Ecto neural progenitor cell (in vitro differentiated cells): Measurements from ENCODE around the gene TMEM98.
"Not testable (repeated sequence)": the region's sequence is repeated elsewhere in the genome, so short reads cannot be mapped to it uniquely, and the experiment has no call there.

Source experiments
- DNase-seq: peaks from one replicate; pipeline ENCODE4 v3.0.0-alpha.2; 2018; ENCODE audit warnings: low spot score

The TMEM98 gene

GRCh38 chr17:32943206-32943605 lies 15.3 kb downstream of the TMEM98 start:
- DNase-seq = no peak

DNA sequence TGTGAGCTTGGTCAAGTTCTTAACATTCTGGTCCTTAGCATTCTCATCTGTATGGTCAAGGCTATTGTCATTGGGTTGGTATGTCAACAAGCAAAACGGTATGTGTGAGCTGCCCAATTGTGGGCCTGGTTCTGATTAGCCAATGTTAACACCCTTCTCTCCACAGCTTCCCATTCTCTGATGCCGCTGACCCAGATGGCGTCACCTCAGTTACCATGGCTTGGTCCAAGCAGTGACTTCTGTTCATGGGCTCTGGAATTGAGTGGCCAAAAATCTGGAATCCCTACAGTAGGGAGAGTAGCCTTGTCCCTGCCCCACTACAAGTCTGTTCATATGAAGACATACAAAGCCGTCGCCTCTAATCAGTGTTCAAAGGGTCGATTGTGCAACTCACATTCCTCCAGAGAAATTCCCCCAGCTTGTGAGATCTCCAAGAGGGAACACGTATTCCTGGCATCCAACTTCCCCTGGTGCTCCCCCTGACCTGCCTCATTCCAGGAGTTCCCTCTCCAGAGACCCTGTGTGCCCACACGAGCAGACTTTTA lies 15.8 kb downstream of the TMEM98 start:
- no peak for DNase-seq

GRCh38 chr17:32944248-32945020 lies 16.5 kb downstream of the TMEM98 start:
- no peak for DNase-seq

- no peak for DNase-seq
Observed at GRCh38 chr17:32946375-32947135, 18.6 kb downstream of the TMEM98 start.

DNA sequence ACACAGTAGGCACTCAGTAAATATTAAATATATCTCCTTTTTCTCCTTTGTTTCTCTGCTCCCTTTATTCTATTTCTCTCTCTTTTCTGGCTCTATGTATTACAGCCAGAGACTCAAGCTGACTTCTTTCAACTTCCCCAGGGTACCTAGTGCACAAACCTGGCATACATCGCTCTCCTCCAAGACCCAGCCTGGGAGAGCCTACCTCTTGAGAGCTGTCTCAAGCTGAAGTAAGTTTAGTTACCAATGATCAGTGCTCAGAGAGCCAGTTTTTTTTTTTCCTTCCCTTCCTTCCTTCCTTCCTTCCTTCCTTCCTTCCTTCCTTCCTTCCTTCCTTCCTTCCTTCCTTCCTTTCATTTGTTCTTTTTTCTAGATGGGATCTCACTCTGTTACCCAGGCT lies 19.8 kb downstream of the TMEM98 start:
- no peak for DNase-seq

- no peak for DNase-seq
Observed at GRCh38 chr17:32949181-32949580, 21.2 kb downstream of the TMEM98 start.

DNA sequence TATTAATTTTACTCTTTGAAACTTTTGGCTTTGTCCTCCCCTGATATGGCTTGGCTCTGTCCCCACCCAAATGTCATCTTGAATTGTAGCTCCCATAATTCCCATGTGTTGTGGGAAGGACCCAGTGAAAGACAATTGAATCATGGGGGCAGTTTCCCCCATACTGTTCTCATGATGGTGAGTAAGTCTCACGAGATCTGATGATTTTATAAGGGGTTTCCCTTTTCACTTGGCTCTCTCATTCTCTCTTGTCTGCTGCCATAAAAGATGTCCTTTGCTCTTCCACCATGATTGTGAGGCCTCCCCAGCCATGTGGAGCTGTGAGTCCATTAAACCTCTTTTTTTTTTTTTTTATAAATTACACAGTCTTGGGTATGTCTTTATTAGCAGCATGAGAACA lies 24.5 kb downstream of the TMEM98 start:
- DNase-seq = not testable (repeated sequence)

DNA sequence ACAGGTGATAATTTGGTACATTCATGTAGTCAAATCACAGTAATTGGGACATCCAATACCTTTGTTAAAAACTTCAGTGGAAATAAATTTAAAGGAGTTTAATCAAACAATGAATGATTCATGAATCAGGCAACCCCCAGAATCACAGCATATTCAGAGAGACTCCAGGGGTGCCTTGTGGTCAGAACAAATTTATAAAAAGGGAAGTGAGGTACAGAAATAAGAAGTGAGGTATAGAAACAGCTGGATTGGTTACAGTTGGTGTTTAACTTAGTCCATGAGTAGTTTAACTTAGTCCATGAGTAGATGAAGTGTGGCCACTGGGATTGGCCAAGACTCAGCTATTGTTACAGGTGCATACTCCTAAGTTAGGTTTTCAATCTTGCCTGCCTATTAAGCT lies 25.1 kb downstream of the TMEM98 start:
- DNase-seq = no peak

DNA sequence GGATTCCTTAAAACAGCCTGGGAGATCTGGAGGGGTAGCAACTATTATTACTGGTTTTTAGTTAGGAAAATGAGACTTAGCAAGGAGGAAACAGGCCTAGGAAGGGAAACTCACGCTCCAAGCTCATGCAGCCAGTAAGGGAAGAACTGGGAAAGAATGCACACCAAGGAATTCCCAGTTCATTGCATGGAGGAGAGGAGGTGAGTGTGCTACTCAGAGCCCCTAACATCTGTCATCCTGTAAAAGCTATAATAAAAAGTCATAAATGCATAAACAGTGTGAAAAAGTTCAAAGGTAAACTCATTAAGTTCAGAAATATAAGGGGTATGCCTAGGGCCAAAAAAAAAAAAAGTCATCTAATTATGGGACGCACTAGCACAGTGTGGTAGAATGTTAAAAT lies 25.9 kb downstream of the TMEM98 start:
- DNase-seq = no peak

DNA sequence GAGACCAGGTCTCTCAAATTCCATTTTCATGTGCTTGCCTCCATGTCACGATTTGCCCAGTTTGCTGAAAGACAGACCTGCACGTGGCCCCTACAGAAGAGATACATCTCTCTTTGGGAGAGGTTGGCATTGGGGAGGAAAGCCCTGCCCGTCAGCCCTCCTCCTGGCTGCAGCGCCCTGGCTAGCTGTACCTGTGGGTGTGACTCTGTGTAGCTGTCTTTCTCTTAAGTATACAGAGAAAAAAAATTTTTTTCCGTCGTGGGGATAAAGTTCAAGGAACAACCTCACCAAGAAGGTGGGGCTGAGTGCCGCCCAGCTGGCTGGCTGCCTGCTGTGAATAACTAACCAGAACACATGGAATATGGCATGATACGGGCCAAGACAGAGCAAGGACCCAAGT lies 26.5 kb downstream of the TMEM98 start:
- no peak for DNase-seq

DNA sequence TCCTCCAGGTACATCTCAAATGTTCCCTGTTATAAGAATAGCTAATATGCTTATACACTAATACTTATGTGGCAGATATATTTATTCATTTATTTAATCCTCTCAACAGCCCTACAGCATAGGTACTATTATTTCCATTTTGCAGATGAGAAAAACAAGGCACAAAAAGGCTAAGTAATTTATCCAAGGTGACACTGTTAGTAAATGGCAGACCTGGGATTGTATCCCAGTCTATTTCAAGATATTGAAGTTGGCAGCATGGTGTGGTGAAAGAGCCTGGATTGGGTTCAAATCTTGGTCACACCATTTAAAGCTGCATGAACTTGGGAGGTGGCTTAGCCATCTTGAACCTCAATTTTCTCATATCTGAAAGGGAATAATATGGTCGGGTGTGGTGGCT lies 27.2 kb downstream of the TMEM98 start:
- DNase-seq = no peak

- DNase-seq = no peak
Observed at GRCh38 chr17:32956240-32956970, 28.5 kb downstream of the TMEM98 start.

- DNase-seq = no peak
Observed at GRCh38 chr17:32958418-32958817, 30.5 kb downstream of the TMEM98 start.

GRCh38 chr17:32960815-32961214 lies 32.9 kb downstream of the TMEM98 start:
- no peak for DNase-seq

- no peak for DNase-seq
Observed at GRCh38 chr17:32962320-32962711, 34.4 kb downstream of the TMEM98 start.

DNA sequence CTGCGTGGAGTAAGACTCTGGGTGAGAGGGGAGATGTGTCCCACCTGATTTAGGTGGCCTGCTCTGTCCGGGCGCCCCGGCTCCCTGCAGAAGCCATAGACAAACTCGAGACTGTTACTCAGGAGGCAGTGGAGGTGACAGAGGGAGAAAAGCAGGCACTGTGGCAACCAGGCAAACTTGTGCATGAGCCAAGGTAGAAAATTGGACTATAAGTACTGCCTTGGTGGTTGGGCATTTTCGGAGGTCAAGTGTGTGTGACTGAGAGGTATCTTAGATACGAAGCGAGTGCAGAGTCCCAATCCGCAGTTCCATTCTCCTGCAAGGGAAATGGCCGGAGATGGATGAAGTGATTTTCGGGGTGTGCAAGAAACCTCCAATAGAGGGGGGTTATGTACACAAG lies 36.6 kb downstream of the TMEM98 start:
- no peak for DNase-seq

DNA sequence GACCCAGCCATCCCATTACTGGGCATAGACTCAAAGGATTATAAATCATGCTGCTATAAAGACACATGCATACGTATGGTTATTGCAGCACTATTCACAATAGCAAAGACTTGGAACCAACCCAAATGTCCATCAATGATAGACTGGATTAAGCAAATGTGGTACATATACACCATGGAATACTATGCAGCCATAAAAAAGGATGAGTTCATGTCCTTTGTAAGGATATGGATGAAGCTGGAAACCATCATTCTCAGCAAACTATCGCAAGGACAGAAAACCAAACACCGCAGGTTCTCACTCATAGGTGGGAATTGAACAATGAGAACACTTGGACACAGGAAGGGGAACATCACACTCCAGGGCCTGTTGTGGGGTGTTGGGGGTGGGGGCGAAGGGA lies 41.3 kb downstream of the TMEM98 start:
- DNase-seq = not testable (repeated sequence)

GRCh38 chr17:32970281-32970680 lies 42.3 kb downstream of the TMEM98 start:
- no peak for DNase-seq

DNA sequence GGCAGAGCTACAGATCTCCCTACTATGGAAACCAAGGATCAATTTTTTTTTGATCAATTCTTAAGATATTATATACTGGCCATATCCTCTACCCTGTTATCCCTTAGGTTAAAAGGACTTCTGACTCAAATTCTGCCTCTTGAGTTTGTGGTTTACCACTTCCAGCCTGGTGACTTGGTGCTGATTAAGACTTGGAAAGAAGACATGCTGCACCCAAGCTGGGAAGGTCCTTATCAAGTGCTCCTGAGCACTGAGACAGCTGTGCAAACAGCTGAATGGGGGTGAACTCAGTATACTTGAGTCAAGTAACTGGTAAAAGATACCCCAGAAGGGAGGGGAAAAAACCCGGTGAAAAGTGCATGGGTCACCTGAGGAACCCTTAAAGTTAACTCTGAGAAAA lies 43.2 kb downstream of the TMEM98 start:
- no peak for DNase-seq

DNA sequence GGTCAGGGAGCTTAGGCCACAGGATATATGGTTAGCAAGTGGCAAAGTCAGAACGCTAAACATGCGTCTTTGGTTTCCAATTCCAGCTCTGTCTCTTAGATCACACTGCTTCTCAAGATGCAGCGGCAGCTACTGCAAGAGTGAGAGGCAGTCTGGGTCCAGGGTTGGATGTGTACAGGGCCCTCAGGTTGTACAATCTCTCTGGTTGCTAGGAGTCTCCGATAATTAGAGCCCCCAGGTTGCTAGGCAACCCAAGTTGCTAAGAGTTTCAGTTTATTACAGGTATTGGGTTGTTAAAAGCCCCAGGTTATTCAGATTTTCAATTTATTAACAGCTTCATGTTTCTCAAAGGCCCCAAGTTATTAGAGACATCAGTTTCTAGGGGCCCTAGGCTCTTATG lies 48.2 kb downstream of the TMEM98 start:
- DNase-seq = no peak

DNA sequence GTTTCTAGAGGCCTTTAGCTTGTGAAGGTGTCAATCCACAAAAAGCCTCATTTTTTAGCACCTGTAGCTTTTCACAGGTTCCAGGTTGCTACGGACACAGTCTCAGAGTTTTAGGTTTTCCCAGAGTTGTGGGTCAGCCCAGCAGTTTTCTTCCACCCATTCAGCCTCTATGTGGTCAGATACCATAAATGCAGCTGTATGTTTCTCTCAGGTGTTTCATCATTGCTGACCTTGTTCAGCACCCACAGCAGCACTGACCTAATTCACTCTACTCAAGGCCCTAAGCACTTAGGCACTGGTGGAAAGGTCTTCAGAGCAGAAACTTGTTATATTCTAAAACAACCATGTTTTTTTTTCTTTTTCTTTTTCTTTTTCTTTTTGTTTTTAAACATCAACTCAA lies 48.7 kb downstream of the TMEM98 start:
- DNase-seq = no peak

GRCh38 chr17:32980230-32980629 lies 52.3 kb downstream of the TMEM98 start:
- no peak for DNase-seq

GRCh38 chr17:32981611-32982010 lies 53.7 kb downstream of the TMEM98 start:
- DNase-seq = not testable (repeated sequence)
